Activated gamma-delta T cell (primary cell): ENCODE results near the gene TMEM203.

Experiments used
- DNase-seq: peaks from one replicate; lab custom pipeline; 2025; lab: John Stamatoyannopoulos, UW

Gene TMEM203

GRCh38 chr9:137167277-137167746, 38.1 kb downstream of the TMEM203 start:
- no peak for DNase-seq

GRCh38 chr9:137166380-137167229, 38.8 kb downstream of the TMEM203 start:
- no peak for DNase-seq

GRCh38 chr9:137165250-137165836, 40.1 kb downstream of the TMEM203 start:
- no peak for DNase-seq

GRCh38 chr9:137164370-137165249, 40.8 kb downstream of the TMEM203 start:
- no peak for DNase-seq

GRCh38 chr9:137163805-137164204, 41.6 kb downstream of the TMEM203 start:
- DNase-seq, result no peak

GRCh38 chr9:137163365-137163715, 42.1 kb downstream of the TMEM203 start:
- DNase-seq, result no peak

GRCh38 chr9:137162505-137163364, 42.7 kb downstream of the TMEM203 start:
- no peak for DNase-seq

- no peak for DNase-seq
Measured at GRCh38 chr9:137161558-137162486, 43.6 kb downstream of the TMEM203 start.

GRCh38 chr9:137160716-137161557, 44.5 kb downstream of the TMEM203 start:
- DNase-seq, result no peak

- no peak for DNase-seq
Measured at GRCh38 chr9:137160054-137160425, 45.4 kb downstream of the TMEM203 start.

GRCh38 chr9:137159105-137160053, 46.1 kb downstream of the TMEM203 start:
- DNase-seq, result no peak

- no peak for DNase-seq
Measured at GRCh38 chr9:137158625-137159024, 46.8 kb downstream of the TMEM203 start.

- DNase-seq, result no peak
Measured at GRCh38 chr9:137157618-137158415, 47.6 kb downstream of the TMEM203 start.

GRCh38 chr9:137156567-137157375, 48.7 kb downstream of the TMEM203 start:
- DNase-seq, result no peak
